ENCODE measurements around the gene SLC35B4.

GRCh38 chr7:134315679-134316538 is 821 bp downstream of the SLC35B4 start:
- no peak for TF ChIP-seq POLR2A (IDR thresholded peaks at IDR 0.05)
- TF ChIP-seq, protein P1, sequence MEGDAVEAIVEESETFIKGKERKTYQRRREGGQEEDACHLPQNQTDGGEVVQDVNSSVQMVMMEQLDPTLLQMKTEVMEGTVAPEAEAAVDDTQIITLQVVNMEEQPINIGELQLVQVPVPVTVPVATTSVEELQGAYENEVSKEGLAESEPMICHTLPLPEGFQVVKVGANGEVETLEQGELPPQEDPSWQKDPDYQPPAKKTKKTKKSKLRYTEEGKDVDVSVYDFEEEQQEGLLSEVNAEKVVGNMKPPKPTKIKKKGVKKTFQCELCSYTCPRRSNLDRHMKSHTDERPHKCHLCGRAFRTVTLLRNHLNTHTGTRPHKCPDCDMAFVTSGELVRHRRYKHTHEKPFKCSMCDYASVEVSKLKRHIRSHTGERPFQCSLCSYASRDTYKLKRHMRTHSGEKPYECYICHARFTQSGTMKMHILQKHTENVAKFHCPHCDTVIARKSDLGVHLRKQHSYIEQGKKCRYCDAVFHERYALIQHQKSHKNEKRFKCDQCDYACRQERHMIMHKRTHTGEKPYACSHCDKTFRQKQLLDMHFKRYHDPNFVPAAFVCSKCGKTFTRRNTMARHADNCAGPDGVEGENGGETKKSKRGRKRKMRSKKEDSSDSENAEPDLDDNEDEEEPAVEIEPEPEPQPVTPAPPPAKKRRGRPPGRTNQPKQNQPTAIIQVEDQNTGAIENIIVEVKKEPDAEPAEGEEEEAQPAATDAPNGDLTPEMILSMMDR (IDR thresholded peaks at IDR 0.05): no peak
